Right lobe of liver (tissue), 4 donors: ENCODE results near the gene SEL1L.

Source experiments
- POLR2A ChIP-seq: fragments of 450-650 bp; IDR thresholded peaks from one replicate; pipeline ENCODE4 v1.6.1; 2017; ENCODE audit warnings: antibody characterized with exemption, mild to moderate bottlenecking
- TF ChIP-seq, protein P1 (sequence below), 4 donors: fragments of 200-600 bp in 3 of 4; fragments of 450-650 bp in 1 of 4; IDR thresholded peaks; one replicate each; pipeline versions ENCODE4 v1.5.1 to v1.8.0; 2016 to 2022; ENCODE audit warnings: antibody characterized with exemption in 4 of 4, mild to moderate bottlenecking in 2 of 4
- donor health status: DM: no; HTN: no; CAD: no.
- donor health status: DM: no; HTN: no; CAD: no.
- donor health status: DM: no; HTN: yes; CAD: no.

DNA sequence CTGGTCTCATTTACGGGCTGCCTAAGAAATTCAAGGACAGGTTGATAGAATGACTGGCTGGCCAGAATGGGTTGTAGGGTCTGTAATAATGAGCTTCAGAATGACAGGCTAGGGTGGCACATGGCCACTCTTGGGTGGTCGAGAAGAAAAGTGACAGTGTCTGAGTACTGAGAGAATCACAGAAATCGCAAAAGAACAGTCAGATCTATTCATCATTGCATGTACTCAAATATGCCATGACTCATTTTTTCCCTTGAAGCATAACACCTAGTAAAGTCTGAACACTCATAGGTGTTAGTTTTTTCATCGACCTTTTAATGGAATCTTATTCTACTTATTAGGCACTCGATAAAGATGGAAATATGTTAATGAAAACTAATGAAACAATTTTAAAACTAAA lies 37.8 kb upstream of the SEL1L start:
- TF ChIP-seq, protein P1, sequence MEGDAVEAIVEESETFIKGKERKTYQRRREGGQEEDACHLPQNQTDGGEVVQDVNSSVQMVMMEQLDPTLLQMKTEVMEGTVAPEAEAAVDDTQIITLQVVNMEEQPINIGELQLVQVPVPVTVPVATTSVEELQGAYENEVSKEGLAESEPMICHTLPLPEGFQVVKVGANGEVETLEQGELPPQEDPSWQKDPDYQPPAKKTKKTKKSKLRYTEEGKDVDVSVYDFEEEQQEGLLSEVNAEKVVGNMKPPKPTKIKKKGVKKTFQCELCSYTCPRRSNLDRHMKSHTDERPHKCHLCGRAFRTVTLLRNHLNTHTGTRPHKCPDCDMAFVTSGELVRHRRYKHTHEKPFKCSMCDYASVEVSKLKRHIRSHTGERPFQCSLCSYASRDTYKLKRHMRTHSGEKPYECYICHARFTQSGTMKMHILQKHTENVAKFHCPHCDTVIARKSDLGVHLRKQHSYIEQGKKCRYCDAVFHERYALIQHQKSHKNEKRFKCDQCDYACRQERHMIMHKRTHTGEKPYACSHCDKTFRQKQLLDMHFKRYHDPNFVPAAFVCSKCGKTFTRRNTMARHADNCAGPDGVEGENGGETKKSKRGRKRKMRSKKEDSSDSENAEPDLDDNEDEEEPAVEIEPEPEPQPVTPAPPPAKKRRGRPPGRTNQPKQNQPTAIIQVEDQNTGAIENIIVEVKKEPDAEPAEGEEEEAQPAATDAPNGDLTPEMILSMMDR (IDR thresholded peaks at IDR 0.05), result no peak
- no peak for TF ChIP-seq POLR2A
